ENCODE results near the gene AGGF1.

Gene AGGF1

GRCh38 chr5:77031891-77032290 lies 1.7 kb downstream of the AGGF1 start:
- no peak for DNase-seq
- in situ Hi-C loops (cut with HindIII; ENCODE audit: low pct_ligation_motif_present, low sequenced_read_pairs), result no loop called here
- Histone ChIP-seq H3K4me3 (ENCODE audit: low read depth, low read length) (no peak overlapping the region), H3K36me3 (replicated peaks) (peaks cover 11% of the 10 kb centered on the region), H3K27ac (no peak overlapping the region), H3K27me3 (replicated peaks) (no peaks in the 10 kb centered on the region)
- TF ChIP-seq CTCF (IDR thresholded peaks at IDR 0.05; ENCODE audit: low read depth, low read length, missing control alignments), result no peak

GRCh38 chr5:77032635-77033034 lies 2.4 kb downstream of the AGGF1 start:
- no peak for TF ChIP-seq CTCF (IDR thresholded peaks at IDR 0.05; ENCODE audit: low read depth, low read length, missing control alignments)
- Histone ChIP-seq H3K27me3 (replicated peaks) (no peaks in the 10 kb centered on the region), H3K27ac (no peak overlapping the region), H3K36me3 (replicated peaks) (peaks cover 15% of the 10 kb centered on the region), H3K4me3 (ENCODE audit: low read depth, low read length) (no peak overlapping the region)
- in situ Hi-C loops (cut with HindIII; ENCODE audit: low pct_ligation_motif_present, low sequenced_read_pairs), result no loop called here
- DNase-seq, result no peak

GRCh38 chr5:77033338-77033737 lies 3.1 kb downstream of the AGGF1 start:
- in situ Hi-C loops (cut with HindIII; ENCODE audit: low pct_ligation_motif_present, low sequenced_read_pairs), result no loop called here
- no peak overlapping the region for H3K27ac ChIP-seq

GRCh38 chr5:77035950-77036349 lies 5.7 kb downstream of the AGGF1 start:
- no peak for DNase-seq
- H3K27me3 ChIP-seq (replicated peaks), result no peaks in the 10 kb centered on the region
- H3K36me3 ChIP-seq (replicated peaks), result peaks cover 21% of the 10 kb centered on the region
- TF ChIP-seq CTCF (IDR thresholded peaks at IDR 0.05; ENCODE audit: low read depth, low read length, missing control alignments), result no peak
- H3K4me3 ChIP-seq (ENCODE audit: low read depth, low read length), result no peak overlapping the region
- in situ Hi-C loops (cut with HindIII; ENCODE audit: low pct_ligation_motif_present, low sequenced_read_pairs), result no loop called here
- peak overlapping the region; percentile 0 for H3K27ac ChIP-seq

More at GRCh38 chr5:77033338-77033737, 3.1 kb downstream of the AGGF1 start:
- Histone ChIP-seq H3K4me3 (ENCODE audit: low read depth, low read length) (no peak overlapping the region), H3K27me3 (replicated peaks) (no peaks in the 10 kb centered on the region), H3K36me3 (replicated peaks) (peaks cover 19% of the 10 kb centered on the region)
- no peak for DNase-seq
- TF ChIP-seq CTCF (IDR thresholded peaks at IDR 0.05; ENCODE audit: low read depth, low read length, missing control alignments), result no peak

GRCh38 chr5:77046416-77047073 lies 16.3 kb downstream of the AGGF1 start:
- Histone ChIP-seq H3K4me3 (ENCODE audit: low read depth, low read length) (no peak overlapping the region), H3K36me3 (replicated peaks) (peaks cover 3% of the 10 kb centered on the region), H3K27me3 (replicated peaks) (no peaks in the 10 kb centered on the region), H3K27ac (no peak overlapping the region)
- no peak for DNase-seq
- in situ Hi-C loops (cut with HindIII; ENCODE audit: low pct_ligation_motif_present, low sequenced_read_pairs), result no loop called here
- TF ChIP-seq CTCF (IDR thresholded peaks at IDR 0.05; ENCODE audit: low read depth, low read length, missing control alignments), result no peak

- TF ChIP-seq CTCF (IDR thresholded peaks at IDR 0.05; ENCODE audit: low read depth, low read length, missing control alignments), result no peak
- DNase-seq, result no peak
- in situ Hi-C loops (cut with HindIII; ENCODE audit: low pct_ligation_motif_present, low sequenced_read_pairs), result no loop called here
- Histone ChIP-seq H3K4me3 (ENCODE audit: low read depth, low read length) (no peak overlapping the region), H3K27ac (no peak overlapping the region), H3K27me3 (replicated peaks) (no peaks in the 10 kb centered on the region), H3K36me3 (replicated peaks) (peaks cover 22% of the 10 kb centered on the region)
These were observed 33.8 kb downstream of the AGGF1 start for GRCh38 chr5:77064040-77064439.

All from brain microvascular endothelial cell (primary cell).